Measurements from ENCODE around the gene IMPDH2.

The IMPDH2 gene

GRCh38 chr3:49005303-49005680 lies 23.9 kb downstream of the IMPDH2 start:
- DNase-seq = no peak

GRCh38 chr3:49004352-49005302 lies 24.6 kb downstream of the IMPDH2 start:
- DNase-seq = no peak

DNA sequence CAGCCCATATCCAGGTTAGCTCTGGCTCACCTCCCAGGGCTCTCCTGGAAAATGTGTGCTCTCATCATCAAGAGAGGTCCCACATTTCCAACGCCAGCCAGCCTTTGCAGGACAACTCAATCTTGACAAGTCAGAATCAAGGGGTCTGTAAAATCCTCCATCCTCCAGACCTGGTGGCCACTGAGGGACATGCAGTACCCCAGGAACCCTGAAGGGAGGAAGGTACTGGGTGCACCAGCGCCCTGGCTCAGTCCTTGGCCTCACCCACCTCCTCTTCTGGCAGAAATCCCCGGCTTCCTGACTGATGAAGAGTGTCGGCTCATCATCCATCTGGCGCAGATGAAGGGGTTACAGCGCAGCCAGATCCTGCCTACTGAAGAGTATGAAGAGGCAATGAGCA lies 28.0 kb downstream of the IMPDH2 start:
- no peak for DNase-seq

- DNase-seq = no peak
Observed at GRCh38 chr3:48999085-48999858, 29.9 kb downstream of the IMPDH2 start.

DNA sequence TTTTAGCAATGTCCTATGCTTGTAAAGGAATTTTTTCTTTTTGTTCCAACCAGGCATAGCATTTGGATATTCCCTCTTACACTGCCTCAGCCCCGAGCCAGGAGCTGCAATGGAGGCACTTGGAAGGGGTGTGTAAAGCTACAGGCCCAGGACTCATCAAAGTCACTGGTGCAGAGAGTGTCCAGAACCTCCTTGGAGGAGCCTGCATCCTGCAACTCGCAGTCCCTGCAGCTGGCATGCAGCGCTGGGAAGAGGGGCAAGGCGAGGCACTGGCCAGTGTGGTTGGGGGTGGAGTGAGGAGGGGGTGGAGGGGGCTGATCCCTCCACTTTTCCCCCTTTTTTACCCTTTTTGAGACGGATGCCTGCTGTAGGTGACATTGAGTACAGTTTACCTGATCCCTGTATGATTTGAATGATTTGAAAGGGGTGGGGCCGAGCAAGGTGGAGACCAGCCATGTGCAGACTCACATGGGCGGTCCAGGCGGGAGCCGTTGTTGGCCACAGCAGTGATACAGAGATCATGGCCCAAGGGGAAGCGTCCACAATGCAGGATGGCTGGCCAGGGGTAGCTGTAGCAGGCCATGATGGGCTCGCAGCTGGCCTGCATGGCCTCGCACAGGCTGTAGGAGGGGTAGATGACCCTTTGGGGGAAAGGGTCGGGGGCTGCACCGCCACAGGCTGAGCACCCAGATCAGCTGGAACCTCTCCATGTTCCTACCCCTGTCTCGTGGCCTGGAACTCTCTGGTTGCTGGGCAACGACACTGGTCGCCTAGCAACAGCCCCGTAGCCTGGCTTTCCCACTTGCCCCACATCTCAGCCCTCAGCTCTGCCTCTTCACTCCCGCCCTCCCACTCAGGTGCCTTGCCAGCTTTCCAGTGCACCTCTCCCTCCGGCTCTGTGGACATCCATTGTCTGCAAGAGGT lies 31.2 kb downstream of the IMPDH2 start:
- no peak for DNase-seq

DNA sequence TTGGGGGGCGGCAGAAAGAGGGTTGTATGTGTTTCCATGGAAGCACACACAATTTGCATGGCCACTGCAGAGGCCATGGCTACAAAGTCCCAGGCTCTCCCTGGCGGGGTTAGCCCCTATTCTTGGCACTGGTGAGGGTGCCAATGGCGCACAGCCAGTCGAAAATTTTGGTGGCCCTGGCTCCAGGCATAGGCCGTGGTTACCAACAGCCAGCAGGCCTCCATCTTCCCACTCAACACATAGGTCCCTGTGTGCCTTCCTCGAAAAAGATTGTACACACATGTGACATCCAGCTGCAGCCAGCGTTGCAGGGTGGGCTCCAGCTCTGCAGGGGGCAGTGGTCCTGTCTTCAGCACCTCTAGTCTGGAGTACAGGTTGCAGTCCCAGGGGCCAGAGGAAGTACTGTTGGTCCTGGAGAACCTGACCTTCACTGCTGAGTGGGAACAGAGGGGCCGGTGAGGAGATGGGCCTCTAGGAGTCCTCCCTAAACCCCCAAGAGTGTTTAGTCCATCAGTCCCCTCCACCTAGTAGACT lies 32.0 kb downstream of the IMPDH2 start:
- no peak for DNase-seq

- no peak for DNase-seq
Observed at GRCh38 chr3:48996640-48997039, 32.6 kb downstream of the IMPDH2 start.

GRCh38 chr3:48993834-48994233 lies 35.4 kb downstream of the IMPDH2 start:
- no peak for DNase-seq

DNA sequence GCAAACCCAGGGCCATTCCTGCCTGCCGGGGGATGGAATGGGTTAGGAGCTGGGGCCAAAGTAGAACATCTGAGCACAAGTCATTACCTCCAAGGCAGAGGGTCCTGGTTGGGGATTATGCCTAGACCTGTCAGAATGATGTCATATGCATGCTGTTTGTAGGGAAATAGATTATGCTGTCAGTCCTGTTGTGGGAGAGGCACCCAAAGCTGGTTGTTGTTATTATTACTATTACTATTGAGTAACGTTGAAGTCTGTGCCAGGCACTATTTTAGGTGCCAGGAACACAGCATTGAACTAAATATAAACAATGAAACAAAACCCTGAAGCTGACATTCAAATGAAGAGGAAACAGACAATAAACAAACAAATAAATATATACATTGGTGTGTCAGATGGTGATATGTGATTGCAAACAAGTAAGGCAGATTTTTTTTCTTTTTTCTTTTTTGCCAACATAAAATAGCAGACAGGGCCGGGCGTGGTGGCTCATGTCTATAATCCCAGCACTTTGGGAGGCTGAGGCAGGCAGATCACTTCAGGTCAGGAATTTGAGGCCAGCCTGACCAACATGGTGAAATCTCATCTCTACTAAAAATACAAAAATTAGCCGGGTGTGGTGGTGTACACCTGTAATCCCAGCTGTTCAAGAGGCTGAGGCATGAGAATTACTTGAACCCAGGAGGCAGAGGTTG lies 37.2 kb downstream of the IMPDH2 start:
- no peak for DNase-seq

GRCh38 chr3:48990636-48991469 lies 38.3 kb downstream of the IMPDH2 start:
- no peak for DNase-seq

- DNase-seq = peak; percentile 88
Observed at GRCh38 chr3:48989796-48990635, 39.2 kb downstream of the IMPDH2 start, which contains the start of gene P4HTM. Gene P4HTM (plus strand): TSS chr3:48990241. CDS start chr3:48990257, 16 bp downstream.

GRCh38 chr3:48989126-48989795 lies 39.9 kb downstream of the IMPDH2 start:
- DNase-seq = no peak

GRCh38 chr3:48985831-48986376 lies 43.3 kb downstream of the IMPDH2 start:
- DNase-seq = no peak

DNA sequence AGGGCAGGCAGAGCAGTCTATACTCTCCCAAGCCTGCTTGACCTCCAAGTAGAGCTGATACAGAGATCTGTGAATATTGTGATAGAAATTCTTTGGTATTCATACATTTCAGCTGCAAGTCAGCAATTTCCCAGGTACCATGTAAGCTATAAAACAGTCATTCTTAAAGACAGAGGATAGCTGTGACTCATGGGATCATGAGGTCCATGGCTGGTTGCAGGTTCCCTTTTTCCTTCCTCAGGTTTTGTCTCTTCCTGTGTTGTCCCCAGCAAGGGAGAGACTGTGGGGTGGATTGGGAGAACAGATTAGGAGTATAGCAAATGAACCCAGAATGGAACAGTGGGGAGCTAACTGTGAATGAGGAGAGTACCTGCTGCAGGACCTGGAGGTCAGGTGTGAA lies 44.5 kb downstream of the IMPDH2 start:
- DNase-seq = peak; percentile 10

DNA sequence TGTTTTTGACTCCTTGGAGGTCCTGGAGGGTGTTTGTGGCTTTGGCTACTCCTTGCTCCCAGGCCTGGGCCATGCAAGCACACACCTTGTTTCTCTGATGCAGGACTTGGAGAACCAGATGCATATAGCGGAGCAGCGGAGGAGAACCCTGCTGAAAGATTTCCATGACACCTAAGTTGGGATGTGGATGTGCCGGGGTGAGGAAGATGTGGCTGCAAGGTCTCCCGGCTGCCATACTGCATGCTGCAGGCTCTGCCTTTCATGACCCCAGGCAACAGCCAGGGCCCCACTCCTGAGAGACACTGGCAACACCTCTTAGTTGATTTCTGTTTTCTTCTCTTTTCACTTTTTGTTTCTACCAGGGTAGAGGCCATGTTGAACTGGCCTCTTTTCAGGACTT lies 46.1 kb downstream of the IMPDH2 start:
- no peak for DNase-seq

- no peak for DNase-seq
Observed at GRCh38 chr3:48982686-48983085, 46.5 kb downstream of the IMPDH2 start.

DNA sequence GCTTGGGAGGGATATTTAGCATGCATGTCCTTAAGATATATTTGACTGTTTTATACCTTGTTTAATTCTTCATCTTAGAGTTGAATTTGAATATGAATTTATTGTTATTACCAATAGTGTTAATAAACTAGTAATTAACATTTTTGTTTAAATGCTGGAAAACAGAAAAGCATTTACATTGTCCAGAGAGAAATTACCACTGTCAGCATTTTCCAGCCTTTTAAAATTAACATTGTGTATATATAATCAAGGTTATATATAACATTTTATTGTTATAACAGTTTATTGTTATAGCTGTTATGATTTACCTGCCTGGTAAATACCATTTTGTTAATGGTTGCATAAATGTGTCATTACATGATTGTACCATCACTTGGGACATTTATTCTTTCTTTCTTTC lies 47.2 kb downstream of the IMPDH2 start:
- no peak for DNase-seq

DNA sequence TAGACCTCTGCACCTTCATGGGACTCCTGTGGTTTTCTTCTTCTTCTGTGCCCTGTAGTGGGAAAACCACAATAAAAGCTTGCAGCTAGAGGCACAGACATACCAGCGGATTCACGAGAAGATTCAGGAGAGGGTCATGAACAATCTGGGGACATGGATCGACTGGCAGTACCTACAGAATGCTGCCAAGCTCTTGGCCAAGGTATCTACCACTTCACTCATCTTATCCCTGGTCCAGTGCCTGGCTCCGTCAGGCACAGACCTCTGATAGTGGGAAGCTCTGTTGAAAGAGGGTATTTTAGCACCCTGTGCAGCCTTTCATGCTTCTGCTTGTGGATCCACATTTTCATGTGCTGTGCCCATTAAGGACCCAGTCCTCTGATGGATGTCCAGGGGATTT lies 48.9 kb downstream of the IMPDH2 start:
- no peak for DNase-seq

GRCh38 chr3:48979451-48979850 lies 49.7 kb downstream of the IMPDH2 start:
- no peak for DNase-seq
